GM12873 (cell line): ENCODE results near the gene GAN.
A peak's percentile ranks its signal among the peaks of the same experiment; 100 is the strongest.

Experiments
- CTCF ChIP-seq: IDR thresholded peaks from 2 replicates; pipeline ENCODE4 v1.5.1; 2012; ENCODE audit warnings: low read depth, mild to moderate bottlenecking, moderate library complexity, low read length, control low read depth; ENCODE audit not compliant: insufficient read depth; ENCODE audit errors: missing control alignments

The GAN gene

GRCh38 chr16:81421536-81421935 is 106.8 kb downstream of the GAN start:
- TF ChIP-seq CTCF: no peak

- TF ChIP-seq CTCF: no peak
These were observed 110.0 kb downstream of the GAN start for GRCh38 chr16:81424771-81425170.

- TF ChIP-seq CTCF: no peak
These were observed 112.5 kb downstream of the GAN start for GRCh38 chr16:81427219-81427618.

DNA sequence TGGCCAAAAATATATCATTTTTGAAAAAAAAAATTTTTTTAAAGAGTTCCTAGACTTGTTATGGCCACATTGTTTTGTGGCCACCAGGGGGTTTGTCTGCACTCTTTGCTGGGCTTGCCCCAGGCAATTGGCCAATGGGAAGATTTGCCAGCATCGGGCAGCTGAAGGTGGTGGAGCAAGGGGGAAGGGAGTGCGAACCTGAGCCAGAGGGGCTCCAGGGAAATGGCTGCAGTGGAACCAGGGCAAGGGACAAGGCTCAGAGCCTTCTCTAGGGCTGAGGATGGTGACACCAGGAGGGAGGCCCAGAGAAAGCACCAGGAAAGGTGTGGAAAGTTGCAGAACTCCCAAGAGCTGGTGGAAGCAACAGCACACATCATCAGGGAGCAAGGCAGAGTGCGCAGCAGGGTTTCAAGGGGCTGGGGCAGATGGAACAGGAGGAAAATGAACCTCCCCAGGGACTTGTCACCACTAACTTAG is 114.3 kb downstream of the GAN start:
- peak; percentile 51 for TF ChIP-seq CTCF

- TF ChIP-seq CTCF: no peak
These were observed 117.0 kb downstream of the GAN start for GRCh38 chr16:81431554-81432353.

DNA sequence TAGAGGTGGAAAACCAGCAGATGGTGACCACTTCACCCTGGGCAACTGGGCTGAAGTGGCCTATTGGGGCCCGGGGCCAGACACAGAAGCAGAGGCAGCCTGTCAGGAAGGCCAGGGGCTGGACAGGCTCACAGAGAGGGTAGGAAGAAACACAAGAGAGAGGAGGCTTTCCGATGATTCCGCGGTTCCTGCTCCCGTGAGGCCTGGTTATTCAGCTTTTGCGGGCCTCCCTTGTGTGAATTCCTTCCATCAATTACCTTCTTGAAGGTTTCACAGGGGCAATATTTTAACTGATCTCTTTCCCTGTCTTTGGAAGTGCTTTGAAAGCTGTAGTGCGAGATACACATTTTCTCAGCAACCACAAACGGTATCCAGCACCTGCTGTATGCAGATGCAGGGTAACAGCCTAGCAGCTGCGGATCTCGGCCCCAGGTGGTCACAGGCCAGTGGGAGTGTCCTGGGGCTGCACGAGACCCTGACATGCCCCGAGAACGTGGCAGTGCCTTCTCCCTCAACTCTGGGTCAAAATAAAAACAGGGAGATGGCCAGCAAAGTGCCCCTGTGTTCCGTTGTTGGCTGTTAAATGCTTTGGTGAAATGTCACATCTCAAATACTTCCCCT is 118.3 kb downstream of the GAN start:
- no peak for TF ChIP-seq CTCF

DNA sequence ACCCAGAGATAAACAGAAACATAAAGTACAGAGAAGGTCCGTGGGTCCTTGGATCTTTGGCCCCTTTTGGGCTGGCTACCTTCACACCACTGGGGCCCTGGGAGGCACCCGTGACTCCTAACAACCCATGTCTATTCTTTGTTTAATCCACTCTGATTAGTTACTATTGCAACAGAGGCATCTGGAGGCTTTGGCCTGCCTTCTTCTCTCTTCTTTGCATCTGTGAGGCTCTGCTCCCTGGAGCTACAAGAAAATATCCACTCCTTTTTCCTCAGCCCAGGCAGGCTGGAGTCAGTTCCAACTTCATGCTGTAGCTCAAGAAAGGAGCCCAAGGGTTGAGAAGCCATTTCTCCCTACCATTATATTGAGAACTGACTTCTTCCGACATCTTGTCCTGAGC is 120.3 kb downstream of the GAN start:
- TF ChIP-seq CTCF: no peak
